IMR-90 (cell line): ENCODE results near the gene MPP1. TPM values are rescaled to one million over a fixed set of nuclear protein-coding genes. Genes with fewer than 3 reads are reported as not detected.

Experiments
- ATAC-seq: fragments of 200-7000 bp; cut with Tn5 transposase; 2 replicates; pipeline ENCODE4 v1.9.1; 2020; ENCODE audit warnings: low read depth, mild to moderate bottlenecking, moderate library complexity
- BruUV-seq: library from RNA; stranded (reverse); fragments of 400-500 nt; replicated peaks from 2 replicates; lab custom pipeline; 2021; lab: Mats Ljungman, UMichigan
- CTCF ChIA-PET: fragments of 300-600 bp; formaldehyde crosslinking; extraction: SDS; loops from one replicate; lab custom pipeline; 2021; ENCODE audit warnings: antibody characterized with exemption; lab: Yijun Ruan, JAX
- POLR2A ChIA-PET: fragments of 300-600 bp; sonication (Branson Sonifier 250); formaldehyde crosslinking; loops from one replicate; lab custom pipeline; 2022; ENCODE audit warnings: antibody characterized with exemption; ENCODE audit not compliant: unreplicated experiment; lab: Charles Lee
- DNase-seq: peaks from one replicate; pipeline ENCODE4 v3.0.0; 2013
- H2AFZ ChIP-seq: replicated peaks from 2 replicates; pipeline ENCODE3; 2013; ENCODE audit warnings: low read length, mild to moderate bottlenecking; ENCODE audit not compliant: poor library complexity
- H2AK5ac ChIP-seq: 2 replicates; pipeline ENCODE4 v1.6.1; 2013; ENCODE audit warnings: low read depth, low read length, inconsistent platforms
- H2AK9ac ChIP-seq: replicated peaks from 2 replicates; pipeline ENCODE3; 2013; ENCODE audit warnings: mild to moderate bottlenecking, low read depth, low read length, moderate library complexity; ENCODE audit not compliant: poor library complexity
- H2BK120ac ChIP-seq: 2 replicates; pipeline ENCODE4 v1.6.1; 2013; ENCODE audit warnings: low read depth, low read length, inconsistent platforms
- H2BK15ac ChIP-seq: 3 replicates; pipeline ENCODE4 v1.6.1; 2013; ENCODE audit warnings: low read depth, low read length, inconsistent platforms
- H2BK20ac ChIP-seq: 2 replicates; pipeline ENCODE4 v1.6.1; 2013; ENCODE audit warnings: low read depth, mild to moderate bottlenecking, inconsistent platforms, low read length, moderate library complexity
- H2BK5ac ChIP-seq: 2 replicates; pipeline ENCODE4 v1.6.1; 2013; ENCODE audit warnings: mild to moderate bottlenecking, low read depth, low read length, inconsistent platforms; ENCODE audit not compliant: poor library complexity, severe bottlenecking
- H3K14ac ChIP-seq: replicated peaks from 2 replicates; pipeline ENCODE4 v1.6.1; 2013; ENCODE audit warnings: low read depth, low read length, inconsistent platforms
- H3K18ac ChIP-seq: 2 replicates; pipeline ENCODE4 v1.6.1; 2013; ENCODE audit warnings: low read depth, low read length, control low read depth
- H3K23ac ChIP-seq: 2 replicates; pipeline ENCODE4 v1.6.1; 2013; ENCODE audit warnings: low read depth, low read length, inconsistent platforms
- H3K27ac ChIP-seq: 2 replicates; pipeline ENCODE4 v1.5.1; 2013; ENCODE audit warnings: mild to moderate bottlenecking, control low read depth, low read length; ENCODE audit not compliant: insufficient read depth
- H3K27me3 ChIP-seq: 2 replicates; pipeline ENCODE4 v1.6.1; 2013; ENCODE audit warnings: low read length; ENCODE audit not compliant: control insufficient read depth, insufficient read depth
- H3K36me3 ChIP-seq: 2 replicates; pipeline ENCODE4 v1.6.1; 2013; ENCODE audit warnings: low read length, mixed read lengths; ENCODE audit not compliant: control insufficient read depth, insufficient read depth
- H3K4ac ChIP-seq: 2 replicates; pipeline ENCODE4 v1.6.1; 2013; ENCODE audit warnings: low read depth, low read length, inconsistent platforms
- H3K4me1 ChIP-seq: 2 replicates; pipeline ENCODE4 v1.6.1; 2013; ENCODE audit warnings: low read length, mixed read lengths; ENCODE audit not compliant: control insufficient read depth, insufficient read depth
- H3K4me2 ChIP-seq: 2 replicates; pipeline ENCODE4 v1.6.1; 2013; ENCODE audit warnings: low read depth, mild to moderate bottlenecking, control low read depth, low read length, moderate library complexity
- H3K4me3 ChIP-seq: 2 replicates; pipeline ENCODE4 v1.5.1; 2013; ENCODE audit warnings: low read depth, mild to moderate bottlenecking, control low read depth, low read length, moderate library complexity; ENCODE audit not compliant: insufficient read depth
- H3K56ac ChIP-seq: 2 replicates; pipeline ENCODE4 v1.6.1; 2013; ENCODE audit warnings: low read length, inconsistent platforms; ENCODE audit not compliant: insufficient read depth; ENCODE audit errors: extremely low read depth
- H3K79me1 ChIP-seq, 2 experiments: 2 replicates each; pipeline ENCODE4 v1.6.1; 2013; ENCODE audit warnings: low read length in 2 of 2, inconsistent platforms in 1 of 2, low read depth in 1 of 2
- H3K9ac ChIP-seq: 2 replicates; pipeline ENCODE4 v1.6.1; 2013; ENCODE audit warnings: low read depth, low read length, control low read depth
- H3K9me1 ChIP-seq: 2 replicates; pipeline ENCODE4 v1.6.1; 2013; ENCODE audit warnings: low read length, inconsistent platforms; ENCODE audit not compliant: insufficient read depth
- H3K9me3 ChIP-seq: 2 replicates; pipeline ENCODE4 v1.6.1; 2013; ENCODE audit warnings: low read length; ENCODE audit not compliant: control insufficient read depth, insufficient read depth
- H4K20me1 ChIP-seq: 2 replicates; pipeline ENCODE4 v1.6.1; 2013; ENCODE audit warnings: low read length, inconsistent platforms; ENCODE audit not compliant: insufficient read depth
- H4K5ac ChIP-seq: 2 replicates; pipeline ENCODE4 v1.6.1; 2013; ENCODE audit warnings: mild to moderate bottlenecking, low read depth, low read length, control low read depth
- H4K8ac ChIP-seq, 2 experiments: 2 replicates each; pipeline ENCODE4 v1.6.1; 2013; ENCODE audit warnings: low read depth in 2 of 2, low read length in 2 of 2, control low read depth in 1 of 2, inconsistent platforms in 1 of 2
- H4K91ac ChIP-seq: 2 replicates; pipeline ENCODE4 v1.6.1; 2013; ENCODE audit warnings: low read depth, low read length, inconsistent platforms; ENCODE audit not compliant: insufficient read depth
- CEBPB ChIP-seq: IDR thresholded peaks from 2 replicates; pipeline ENCODE4 v1.6.1; 2012; ENCODE audit warnings: low read depth, low read length, improper control_type of control experiment
- FOS ChIP-seq: fragments of 150-350 bp; IDR thresholded peaks from 2 replicates; pipeline ENCODE4 v1.6.1; 2016; ENCODE audit warnings: low read depth, low read length
- RAD21 ChIP-seq: IDR thresholded peaks from 2 replicates; pipeline ENCODE4 v1.6.1; 2012; ENCODE audit warnings: low read length, improper control_type of control experiment
- WGBS, 2 experiments: methylation state at CpG; one replicate each; pipeline versions ENCODE4 v1.1.5 to v1.1.7; 2013; ENCODE audit warnings: missing lambda C conversion rate in 2 of 2; ENCODE audit not compliant: insufficient read length in 1 of 2; ENCODE audit errors: extremely low coverage in 2 of 2; 5-methylcytosine and 5-hydroxymethylcytosine counted together
- dilution Hi-C: fragments of 300-500 bp; cut with HindIII; formaldehyde crosslinking; loops from one replicate; pipeline ENCODE4 v1.14.3; 2018; ENCODE audit warnings: low sequenced_read_pairs; ENCODE audit not compliant: unreplicated experiment
- in situ Hi-C: fragments of 300-500 bp; cut with MboI; formaldehyde crosslinking; loops from 3 replicates; pipeline ENCODE4 v1.14.3; 2019; ENCODE audit warnings: low sequenced_read_pairs, inconsistent platforms, mixed read lengths
- intact Hi-C: fragments of 100-400 bp; cut with micrococcal nuclease; formaldehyde crosslinking; loops from 2 replicates; pipeline ENCODE4 v1.10.0; 2022
- polyA plus RNA-seq, 3 experiments: library from polyadenylated mRNA; depleted of rRNA; stranded (reverse); fragments of >200 nt; gene quantifications; 2 replicates each; pipeline ENCODE4 v1.2.3, GENCODE V29; 2012; ENCODE audit warnings: low replicate concordance in 1 of 3
- total RNA-seq: library from RNA; depleted of rRNA; stranded (reverse); fragments of >200 nt; gene quantifications from 2 replicates; pipeline ENCODE4 v1.2.3, GENCODE V29; 2012
- TF ChIP-seq, protein P1 (sequence below): fragments of 150-350 bp; IDR thresholded peaks from 2 replicates; pipeline ENCODE4 v1.6.1; 2016; ENCODE audit warnings: low read depth, mild to moderate bottlenecking, low read length, moderate library complexity, borderline replicate concordance

MPP1 gene
- total and polyA plus RNA-seq, 2 of the 4 experiments (the other 2 are of a cell fraction), result 35.2 to 43.0 TPM

DNA sequence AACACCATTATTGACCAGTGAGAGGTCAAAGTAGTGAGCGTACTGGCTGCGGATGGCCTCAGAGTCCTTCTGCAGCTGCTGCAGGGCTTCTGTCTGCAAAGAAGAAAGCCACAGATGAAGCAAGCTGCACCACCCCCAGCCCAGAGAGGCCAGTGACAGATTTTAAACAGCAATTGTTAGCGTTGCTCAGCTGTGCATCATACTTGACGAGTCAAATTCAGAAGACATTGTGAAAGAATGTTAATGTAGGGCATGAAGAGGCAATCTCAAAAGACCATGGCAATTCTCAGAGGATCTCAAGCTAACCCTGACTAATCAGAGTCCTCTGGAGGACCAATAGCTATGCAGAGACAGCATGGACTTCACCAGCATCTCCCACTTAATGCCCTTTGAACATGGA is 26.0 kb downstream of the MPP1 start:
- WGBS, 2 experiments, result no CpG with 5 or more reads among the region's 4 CpGs
- CTCF ChIA-PET, result no interaction called here
- Histone ChIP-seq H3K36me3 (peaks cover 24% of the 10 kb centered on the region), H2BK15ac (no peak overlapping the region), H3K79me1 (peaks cover 3 to 6% of the 10 kb centered on the region in 2 experiments; a peak in 2 of 4 replicates), H3K4me1 (peaks cover 5% of the 10 kb centered on the region; the same call in 1 of the 2 replicates), H2BK5ac (peak overlapping the region; percentile 76), H4K20me1 (peaks cover 8% of the 10 kb centered on the region), H3K56ac (no peak overlapping the region), H3K27me3 (no peaks in the 10 kb centered on the region), H2AK9ac (no peak overlapping the region), H3K23ac (no peak overlapping the region), H3K27ac (peak overlapping the region; percentile 34; the same call in 1 of the 2 replicates), H3K4me3 (no peak overlapping the region), H4K91ac (no peak overlapping the region), H3K18ac (no peak overlapping the region), H4K8ac (no peak overlapping the region), H3K9ac (no peak overlapping the region), H3K9me1 (peaks cover 5% of the 10 kb centered on the region; the same call in 1 of the 2 replicates), H2BK120ac (no peak overlapping the region), H3K14ac (no peak overlapping the region), H3K9me3 (no peaks in the 10 kb centered on the region), H4K5ac (no peak overlapping the region), H2AFZ (no peak overlapping the region), H3K4me2 (no peak overlapping the region), H2BK20ac (no peak overlapping the region), H2AK5ac (0 out of 2 replicates have a peak overlapping the region, but pooled peaks have one; percentile 26), H3K4ac (no peak overlapping the region)
- intact Hi-C loops (loop anchor here (2.0 kb wide), 1 partner anchor 62 kb away; no protein-coding TSS in a partner anchor), in situ Hi-C loops (no loop called here), dilution Hi-C loops (no loop called here)
- DNase-seq, result peak; percentile 82
- no peak for TF ChIP-seq RAD21
- peak; percentile 86 for TF ChIP-seq CEBPB
- TF ChIP-seq, protein P1, sequence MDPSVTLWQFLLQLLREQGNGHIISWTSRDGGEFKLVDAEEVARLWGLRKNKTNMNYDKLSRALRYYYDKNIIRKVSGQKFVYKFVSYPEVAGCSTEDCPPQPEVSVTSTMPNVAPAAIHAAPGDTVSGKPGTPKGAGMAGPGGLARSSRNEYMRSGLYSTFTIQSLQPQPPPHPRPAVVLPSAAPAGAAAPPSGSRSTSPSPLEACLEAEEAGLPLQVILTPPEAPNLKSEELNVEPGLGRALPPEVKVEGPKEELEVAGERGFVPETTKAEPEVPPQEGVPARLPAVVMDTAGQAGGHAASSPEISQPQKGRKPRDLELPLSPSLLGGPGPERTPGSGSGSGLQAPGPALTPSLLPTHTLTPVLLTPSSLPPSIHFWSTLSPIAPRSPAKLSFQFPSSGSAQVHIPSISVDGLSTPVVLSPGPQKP, result no peak
- TF ChIP-seq FOS, result 0 out of 2 replicates have a peak, but pooled peaks have one; percentile 24
- POLR2A ChIA-PET, result no interaction called here
- BruUV-seq, result no TSS peak
- peak; percentile 78 for ATAC-seq
